Measurements from ENCODE around the gene IL5RA.

DNA sequence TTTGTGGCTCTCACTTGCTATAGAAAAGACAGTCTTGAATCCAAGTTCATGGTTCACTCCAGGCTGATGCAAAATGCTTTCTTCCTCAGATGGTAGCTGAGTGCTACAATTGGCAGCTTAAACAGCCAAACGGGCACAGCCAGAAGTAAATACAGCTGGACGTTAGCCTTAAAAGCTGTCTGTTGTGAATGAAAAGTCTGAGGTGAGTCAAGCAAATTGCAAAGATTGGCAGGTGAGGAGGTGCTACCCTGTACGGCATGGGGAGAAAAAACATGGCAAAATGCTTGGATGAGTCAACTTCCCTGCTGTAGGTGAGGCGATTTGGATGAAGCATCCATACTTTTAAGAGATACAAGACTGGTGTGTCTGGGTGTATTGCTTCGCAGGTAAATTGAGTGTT is 40.5 kb downstream of the IL5RA start:
- TF ChIP-seq, protein P1, sequence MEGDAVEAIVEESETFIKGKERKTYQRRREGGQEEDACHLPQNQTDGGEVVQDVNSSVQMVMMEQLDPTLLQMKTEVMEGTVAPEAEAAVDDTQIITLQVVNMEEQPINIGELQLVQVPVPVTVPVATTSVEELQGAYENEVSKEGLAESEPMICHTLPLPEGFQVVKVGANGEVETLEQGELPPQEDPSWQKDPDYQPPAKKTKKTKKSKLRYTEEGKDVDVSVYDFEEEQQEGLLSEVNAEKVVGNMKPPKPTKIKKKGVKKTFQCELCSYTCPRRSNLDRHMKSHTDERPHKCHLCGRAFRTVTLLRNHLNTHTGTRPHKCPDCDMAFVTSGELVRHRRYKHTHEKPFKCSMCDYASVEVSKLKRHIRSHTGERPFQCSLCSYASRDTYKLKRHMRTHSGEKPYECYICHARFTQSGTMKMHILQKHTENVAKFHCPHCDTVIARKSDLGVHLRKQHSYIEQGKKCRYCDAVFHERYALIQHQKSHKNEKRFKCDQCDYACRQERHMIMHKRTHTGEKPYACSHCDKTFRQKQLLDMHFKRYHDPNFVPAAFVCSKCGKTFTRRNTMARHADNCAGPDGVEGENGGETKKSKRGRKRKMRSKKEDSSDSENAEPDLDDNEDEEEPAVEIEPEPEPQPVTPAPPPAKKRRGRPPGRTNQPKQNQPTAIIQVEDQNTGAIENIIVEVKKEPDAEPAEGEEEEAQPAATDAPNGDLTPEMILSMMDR (IDR thresholded peaks at IDR 0.05; ENCODE audit: low read depth, low read length, poor library complexity, severe bottlenecking), result no peak
- TF ChIP-seq EZH2phosphoT487 (IDR thresholded peaks at IDR 0.05; ENCODE audit: borderline replicate concordance, low read length), result no peak
